T-helper 1 cell treated with Interleukin-12 subunit alpha and Interleukin-12 subunit beta and Interleukin-4 antibody, amounts not matched to agents 30 μg/mL and 1 μg/mL, for 36 hours (primary cell): ENCODE measurements around the gene OR8K1.

Source experiments
- H3K27ac Mint-ChIP-seq: one replicate; pipeline ENCODE4 v1.8.0; 2021; ENCODE audit warnings: mild to moderate bottlenecking, mixed read lengths
- H3K27me3 Mint-ChIP-seq: one replicate; pipeline ENCODE4 v1.8.0; 2021; ENCODE audit warnings: low read depth, mixed read lengths
- H3K36me3 Mint-ChIP-seq: one replicate; pipeline ENCODE4 v1.8.0; 2021; ENCODE audit warnings: low read depth, mixed read lengths
- H3K4me1 Mint-ChIP-seq: one replicate; pipeline ENCODE4 v1.8.0; 2021; ENCODE audit warnings: low read depth, mixed read lengths
- H3K4me3 Mint-ChIP-seq: one replicate; pipeline ENCODE4 v1.8.0; 2021; ENCODE audit warnings: mild to moderate bottlenecking, moderate library complexity, mixed read lengths
- H3K9me3 Mint-ChIP-seq: one replicate; pipeline ENCODE4 v1.8.0; 2021; ENCODE audit warnings: mixed read lengths

Gene OR8K1

GRCh38 chr11:56345739-56346138 lies at the start of gene OR8K1:
Gene OR8K1 (plus strand): TSS chr11:56346039. CDS start chr11:56346039, 0 bp downstream.
- Mint-ChIP-seq H3K27ac (no peak within 1 kb of the TSS), H3K9me3 (peaks cover 24% of the 10 kb centered on the region), H3K4me1 (no peaks in the 10 kb centered on the region), H3K4me3 (no peak within 1 kb of the TSS), H3K36me3 (no peaks in the 10 kb centered on the region), H3K27me3 (no peaks in the 10 kb centered on the region)

GRCh38 chr11:56296898-56297297 lies 48.9 kb upstream of the OR8K1 start:
- H3K27ac Mint-ChIP-seq = no peak overlapping the region

GRCh38 chr11:56307836-56308235 lies 38.0 kb upstream of the OR8K1 start:
- H3K27ac Mint-ChIP-seq = no peak overlapping the region
- no peaks in the 10 kb centered on the region for H3K36me3 Mint-ChIP-seq
- H3K4me1 Mint-ChIP-seq = no peaks in the 10 kb centered on the region
- no peaks in the 10 kb centered on the region for H3K27me3 Mint-ChIP-seq
- H3K4me3 Mint-ChIP-seq = no peak overlapping the region
- H3K9me3 Mint-ChIP-seq = peaks cover 55% of the 10 kb centered on the region

More at GRCh38 chr11:56296898-56297297, 48.9 kb upstream of the OR8K1 start:
- Mint-ChIP-seq H3K4me3 (no peak overlapping the region), H3K36me3 (no peaks in the 10 kb centered on the region), H3K27me3 (no peaks in the 10 kb centered on the region), H3K4me1 (no peaks in the 10 kb centered on the region), H3K9me3 (peaks cover 8% of the 10 kb centered on the region)

- Mint-ChIP-seq H3K4me1 (no peaks in the 10 kb centered on the region), H3K27ac (no peak within 1 kb of the TSS), H3K9me3 (peaks cover 24% of the 10 kb centered on the region), H3K27me3 (no peaks in the 10 kb centered on the region), H3K4me3 (no peak within 1 kb of the TSS), H3K36me3 (no peaks in the 10 kb centered on the region)
Measured at GRCh38 chr11:56314844-56315243, 31.0 kb upstream of the OR8K1 start, which contains the start of gene OR8K3. Gene OR8K3 (plus strand): TSS chr11:56315144. CDS start chr11:56318307, 3,163 bp downstream.

- H3K27ac Mint-ChIP-seq = no peak overlapping the region
- H3K27me3 Mint-ChIP-seq = no peaks in the 10 kb centered on the region
- no peak overlapping the region for H3K4me3 Mint-ChIP-seq
- H3K9me3 Mint-ChIP-seq = peaks cover 7% of the 10 kb centered on the region
- H3K36me3 Mint-ChIP-seq = no peaks in the 10 kb centered on the region
- H3K4me1 Mint-ChIP-seq = no peaks in the 10 kb centered on the region
Measured at GRCh38 chr11:56331861-56332491, 13.9 kb upstream of the OR8K1 start.

- Mint-ChIP-seq H3K27ac (no peak overlapping the region), H3K27me3 (no peaks in the 10 kb centered on the region)
Measured at GRCh38 chr11:56333156-56333555, 12.7 kb upstream of the OR8K1 start.

GRCh38 chr11:56340289-56340688 lies 5.5 kb upstream of the OR8K1 start:
- no peaks in the 10 kb centered on the region for H3K27me3 Mint-ChIP-seq
- no peak overlapping the region for H3K4me3 Mint-ChIP-seq
- H3K27ac Mint-ChIP-seq = no peak overlapping the region
- H3K36me3 Mint-ChIP-seq = no peaks in the 10 kb centered on the region
- H3K9me3 Mint-ChIP-seq = peaks cover 33% of the 10 kb centered on the region
- no peaks in the 10 kb centered on the region for H3K4me1 Mint-ChIP-seq

More at GRCh38 chr11:56333156-56333555, 12.7 kb upstream of the OR8K1 start:
- Mint-ChIP-seq H3K9me3 (peaks cover 13% of the 10 kb centered on the region), H3K36me3 (no peaks in the 10 kb centered on the region), H3K4me3 (no peak overlapping the region), H3K4me1 (no peaks in the 10 kb centered on the region)

- peaks cover 10% of the 10 kb centered on the region for H3K9me3 Mint-ChIP-seq
- no peaks in the 10 kb centered on the region for H3K27me3 Mint-ChIP-seq
- H3K4me1 Mint-ChIP-seq = no peaks in the 10 kb centered on the region
- no peaks in the 10 kb centered on the region for H3K36me3 Mint-ChIP-seq
- H3K4me3 Mint-ChIP-seq = no peak within 1 kb of the TSS
- no peak within 1 kb of the TSS for H3K27ac Mint-ChIP-seq
Measured at GRCh38 chr11:56353991-56354390, 8.2 kb downstream of the OR8K1 start, which contains the start of gene OR8J1. Gene OR8J1 (plus strand): TSS chr11:56354291. CDS start chr11:56360247, 5,956 bp downstream.

- no peaks in the 10 kb centered on the region for H3K27me3 Mint-ChIP-seq
- no peaks in the 10 kb centered on the region for H3K4me1 Mint-ChIP-seq
- H3K4me3 Mint-ChIP-seq = no peak within 1 kb of the TSS
- H3K36me3 Mint-ChIP-seq = no peaks in the 10 kb centered on the region
- H3K9me3 Mint-ChIP-seq = peaks cover 19% of the 10 kb centered on the region
- no peak within 1 kb of the TSS for H3K27ac Mint-ChIP-seq
Measured at GRCh38 chr11:56375324-56375723, 29.5 kb downstream of the OR8K1 start, which contains the start of gene OR8U1. Gene OR8U1 (plus strand): TSS chr11:56375624. CDS start chr11:56375624, 0 bp downstream.

GRCh38 chr11:56380120-56380519 lies 34.3 kb downstream of the OR8K1 start:
- Mint-ChIP-seq H3K4me1 (no peaks in the 10 kb centered on the region), H3K9me3 (peaks cover 15% of the 10 kb centered on the region), H3K27ac (no peak overlapping the region), H3K4me3 (no peak overlapping the region), H3K36me3 (no peaks in the 10 kb centered on the region), H3K27me3 (no peaks in the 10 kb centered on the region)

- Mint-ChIP-seq H3K27ac (no peak overlapping the region), H3K36me3 (no peaks in the 10 kb centered on the region), H3K9me3 (peaks cover 19% of the 10 kb centered on the region), H3K27me3 (no peaks in the 10 kb centered on the region), H3K4me3 (no peak overlapping the region), H3K4me1 (no peaks in the 10 kb centered on the region)
Measured at GRCh38 chr11:56394381-56394780, 48.5 kb downstream of the OR8K1 start.

GRCh38 chr11:56396047-56396446 lies 50.2 kb downstream of the OR8K1 start:
- no peaks in the 10 kb centered on the region for H3K27me3 Mint-ChIP-seq
- H3K4me1 Mint-ChIP-seq = no peaks in the 10 kb centered on the region
- no peak overlapping the region for H3K27ac Mint-ChIP-seq
- H3K4me3 Mint-ChIP-seq = no peak overlapping the region
- peaks cover 19% of the 10 kb centered on the region for H3K9me3 Mint-ChIP-seq
- no peaks in the 10 kb centered on the region for H3K36me3 Mint-ChIP-seq
